Femur (tissue), 1 donor: Measurements from ENCODE around the gene TAF1C.

ENCODE experiments used
- DNase-seq: peaks from one replicate; pipeline ENCODE4 v3.0.0-alpha.2; 2017

Gene TAF1C

DNA sequence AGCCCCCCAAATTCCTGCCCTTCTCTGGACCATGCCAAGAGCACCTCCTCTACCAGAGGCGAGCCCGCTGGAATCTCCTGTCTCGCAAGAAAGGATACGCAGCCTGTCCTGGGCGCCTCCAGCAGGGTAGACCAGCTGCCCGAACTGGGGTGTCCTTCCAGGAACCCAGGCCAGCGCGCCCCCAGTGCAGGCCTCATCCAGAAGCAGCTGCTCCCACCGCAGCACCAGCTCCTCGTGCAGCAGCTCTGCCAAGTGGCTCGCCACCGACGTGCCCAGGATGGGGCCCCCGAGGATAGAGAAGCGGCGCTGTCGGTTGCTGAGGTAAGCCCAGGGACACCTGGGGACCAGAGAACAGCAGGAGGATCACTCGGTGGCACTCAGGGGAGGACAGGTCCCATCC, 4.8 kb downstream of the TAF1C start:
- DNase-seq, result no peak

DNA sequence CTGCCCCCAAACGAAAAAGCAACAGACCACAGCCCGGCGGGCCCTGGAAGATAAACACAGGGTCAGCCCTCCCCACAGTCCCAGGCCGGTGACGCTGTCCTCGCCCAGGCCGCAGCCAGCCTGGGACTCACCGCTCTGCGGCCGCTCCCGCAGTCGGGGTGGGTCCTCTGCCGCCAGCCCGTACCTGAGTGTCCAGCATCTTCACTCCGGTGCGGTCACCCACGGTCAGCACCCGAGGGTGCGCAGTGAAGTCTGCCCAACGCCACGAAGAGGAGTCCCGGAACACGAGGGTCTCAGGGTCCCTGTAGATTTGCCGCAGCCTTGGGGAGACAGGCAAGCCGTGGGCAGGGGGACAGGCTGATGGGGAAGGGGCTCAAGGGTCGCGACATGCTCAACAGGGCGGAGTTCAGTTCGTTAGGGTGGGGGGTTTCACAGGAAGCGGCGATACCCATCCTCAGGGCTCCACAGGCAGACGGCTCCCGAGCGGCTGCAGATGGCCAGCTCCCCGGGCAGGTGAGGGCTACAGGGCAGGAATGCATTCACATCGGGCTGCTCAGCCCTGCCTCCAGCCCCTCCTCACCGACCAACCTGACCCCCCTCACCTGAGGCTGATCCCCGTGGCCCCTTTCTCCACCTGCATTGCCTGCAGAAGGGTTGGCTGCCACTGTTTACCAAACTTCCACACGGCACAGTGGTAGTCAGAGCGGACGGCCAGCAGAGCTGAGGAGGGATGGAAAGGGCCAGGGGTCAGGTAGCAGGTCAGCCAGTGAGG, 5.5 kb downstream of the TAF1C start:
- DNase-seq, result no peak

DNA sequence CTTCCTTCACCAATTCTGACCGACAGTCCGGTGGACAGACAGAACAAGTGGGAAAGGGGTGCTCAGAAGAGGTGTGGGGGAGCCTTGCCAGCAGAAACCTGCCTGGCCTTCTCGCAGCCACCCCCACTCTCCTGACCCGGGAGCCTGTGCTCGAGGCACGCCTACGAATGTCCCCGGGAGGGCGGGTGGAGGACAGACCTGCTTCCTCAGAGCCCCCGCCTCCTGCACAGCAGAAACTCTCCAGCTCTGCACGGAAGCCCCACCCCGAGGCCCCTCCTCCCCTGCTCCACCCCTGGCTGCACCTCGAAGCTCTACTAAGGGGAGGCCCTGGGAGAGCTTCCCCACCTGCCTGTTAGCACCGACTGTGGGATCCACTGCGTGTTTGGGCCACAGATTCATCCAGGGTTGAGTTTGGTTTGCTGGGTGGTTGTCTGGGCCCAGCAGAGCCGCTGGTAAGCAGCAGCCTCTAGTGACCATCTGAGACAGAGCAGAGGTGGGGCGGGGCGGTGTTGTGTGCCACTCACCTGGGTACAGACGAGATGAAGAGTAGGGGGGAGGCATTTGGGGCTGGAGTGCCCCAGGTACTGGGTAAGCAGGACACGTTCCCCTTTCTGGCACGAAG, 6.2 kb downstream of the TAF1C start:
- no peak for DNase-seq

DNA sequence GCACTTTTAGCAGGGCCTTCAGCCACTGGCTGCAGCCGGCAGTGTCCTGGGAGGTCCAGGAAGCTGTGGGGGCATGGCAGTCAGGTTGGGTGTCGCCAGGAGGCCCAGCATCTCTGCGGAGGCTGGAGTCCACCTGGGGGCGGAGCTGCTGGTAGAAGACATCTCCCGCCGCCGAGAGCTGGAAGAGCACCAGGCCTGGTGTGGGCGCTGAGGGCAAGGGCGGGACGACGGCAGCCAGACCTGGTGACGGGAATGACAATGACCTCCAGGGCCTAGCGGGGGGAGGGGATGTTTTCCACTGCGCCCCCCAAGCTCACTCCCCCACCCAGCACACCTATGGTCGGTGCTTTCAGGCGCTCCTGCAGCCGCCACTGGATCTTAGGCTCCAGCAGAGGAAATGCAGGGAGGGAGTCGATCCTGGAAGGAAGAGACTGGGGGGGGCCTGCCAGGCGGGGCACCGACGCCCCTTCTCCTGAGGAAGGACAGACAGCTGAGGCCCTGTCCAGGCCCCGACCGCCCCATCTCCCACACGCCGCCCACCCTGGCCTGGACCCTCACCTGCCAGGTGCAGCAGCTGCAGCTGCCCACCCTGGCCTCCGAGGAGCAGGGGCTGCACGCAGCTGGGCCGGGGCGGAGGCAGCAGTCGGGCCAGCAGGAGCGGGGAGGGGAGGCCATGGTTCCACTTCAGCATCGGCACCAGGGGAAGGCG, 7.1 kb downstream of the TAF1C start:
- no peak for DNase-seq

DNA sequence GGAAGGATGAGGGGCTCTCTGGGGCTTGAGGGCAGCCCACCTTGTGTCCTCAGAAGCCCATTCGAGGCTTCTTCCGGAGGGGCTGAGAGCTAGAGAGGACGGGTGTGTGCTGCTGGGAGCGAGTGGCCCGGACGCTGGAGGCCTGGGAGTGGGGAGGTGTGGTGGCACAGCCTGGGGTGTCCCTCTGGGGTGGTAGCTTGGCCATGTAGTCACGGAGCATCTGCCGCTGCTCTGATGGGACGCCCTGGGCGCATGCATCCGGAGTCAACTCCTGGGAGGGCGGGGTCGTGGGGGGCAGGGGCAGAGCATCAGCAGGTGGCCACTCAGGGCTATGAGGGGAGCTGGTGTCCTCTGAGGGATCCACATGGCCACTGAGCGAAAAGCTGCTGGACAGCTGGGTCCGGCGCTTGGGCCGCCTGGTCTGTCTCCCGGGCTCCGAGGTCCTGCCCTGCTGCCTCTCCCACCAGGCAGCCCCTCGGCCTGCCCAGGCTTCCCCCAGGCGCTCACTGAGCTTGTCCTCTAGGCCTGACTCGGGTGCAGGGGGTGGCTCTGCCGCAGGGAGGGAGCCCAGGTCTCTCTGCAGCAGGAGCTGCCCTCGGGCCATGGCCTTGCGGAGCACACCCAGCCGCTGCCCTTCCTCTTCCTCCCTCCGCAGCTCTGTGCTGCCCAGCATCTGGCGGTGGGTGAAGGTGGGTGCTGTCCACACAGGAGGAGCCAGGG, 7.8 kb downstream of the TAF1C start:
- no peak for DNase-seq

DNA sequence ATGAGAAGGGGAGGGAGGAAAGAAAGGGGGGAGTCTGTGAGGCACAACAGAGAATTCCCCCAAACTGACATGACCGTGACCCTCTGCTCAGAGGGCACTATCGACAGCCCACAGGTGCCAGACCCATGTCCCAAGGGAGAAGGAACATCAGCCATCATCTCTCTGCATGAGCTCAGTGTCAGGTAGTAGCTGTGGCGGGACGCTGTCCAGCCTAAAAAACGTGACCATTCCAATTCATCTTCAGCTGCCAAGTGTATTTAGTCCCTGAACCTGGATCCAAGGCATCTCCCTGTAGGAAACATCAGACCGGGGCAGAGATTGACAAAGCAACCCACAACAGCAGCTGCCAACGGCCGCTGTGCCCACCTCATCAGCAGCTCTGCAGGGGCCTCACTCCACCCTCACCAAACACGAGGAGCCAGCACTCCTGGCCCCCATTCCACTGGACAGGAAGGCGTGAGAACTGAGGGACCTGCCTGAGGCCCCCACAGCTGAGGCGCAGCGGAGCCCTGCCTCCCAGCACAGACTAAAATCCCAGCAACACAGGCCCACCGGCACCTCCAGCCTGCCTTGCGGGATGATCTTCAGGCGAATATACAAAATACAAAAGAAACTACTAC, 8.6 kb downstream of the TAF1C start:
- DNase-seq, result no peak

DNA sequence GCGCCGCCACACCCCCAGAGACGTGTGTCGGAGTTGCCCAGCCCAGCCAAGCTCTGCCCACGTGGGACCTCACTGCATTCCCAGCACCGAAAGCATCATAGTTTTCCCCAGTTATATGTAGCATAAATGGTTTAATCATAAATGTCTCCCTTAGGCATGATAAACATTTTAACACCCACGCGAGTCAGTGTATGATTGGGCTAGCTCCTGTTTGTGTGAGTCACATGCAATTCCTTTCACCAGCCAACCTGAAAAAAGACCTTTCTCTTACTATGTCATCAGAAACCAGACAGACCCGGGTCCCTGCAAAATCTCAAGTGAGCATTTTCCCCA, 9.2 kb downstream of the TAF1C start:
- no peak for DNase-seq

DNA sequence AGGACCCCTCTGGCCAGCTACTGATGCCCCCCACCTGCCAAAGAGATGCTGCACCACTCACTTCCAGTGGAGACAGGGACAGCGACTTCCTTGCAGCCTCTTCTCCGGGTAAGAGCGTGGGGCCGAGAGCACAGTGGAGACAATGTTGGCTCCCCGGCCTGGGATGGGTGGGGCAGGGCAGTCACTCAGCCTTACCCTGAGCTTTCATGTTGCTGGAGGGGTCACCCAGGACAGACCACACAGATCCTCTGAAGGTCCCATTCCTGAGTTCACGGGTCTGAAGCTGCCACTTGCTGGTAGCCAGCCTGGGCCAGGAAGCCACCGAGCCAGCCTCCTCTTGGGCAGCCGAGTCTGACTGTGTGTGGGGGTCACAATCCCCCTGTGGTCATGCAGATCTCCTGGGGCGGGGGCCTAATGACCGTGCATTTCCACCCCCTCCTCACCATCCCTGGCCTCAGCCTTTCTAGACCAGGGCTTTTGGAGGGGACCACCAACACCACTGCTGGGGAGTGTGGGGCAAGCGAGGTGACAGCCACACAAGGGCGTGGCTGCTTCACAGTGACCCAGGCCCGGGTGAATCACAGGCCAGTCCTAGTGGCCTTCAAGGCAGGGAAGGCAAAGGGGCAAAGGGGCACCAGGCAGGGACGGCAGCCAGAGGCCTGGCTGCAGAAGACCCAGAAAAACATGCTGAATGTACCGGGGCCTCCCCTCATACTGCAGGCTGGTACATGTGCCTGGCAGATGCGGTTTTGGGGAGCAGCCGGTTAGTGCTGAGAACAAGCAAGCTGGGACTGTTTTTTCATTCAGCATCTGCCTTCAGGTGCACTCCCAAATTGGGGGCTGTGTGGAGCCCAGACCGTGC, 10.4 kb downstream of the TAF1C start:
- no peak for DNase-seq

DNA sequence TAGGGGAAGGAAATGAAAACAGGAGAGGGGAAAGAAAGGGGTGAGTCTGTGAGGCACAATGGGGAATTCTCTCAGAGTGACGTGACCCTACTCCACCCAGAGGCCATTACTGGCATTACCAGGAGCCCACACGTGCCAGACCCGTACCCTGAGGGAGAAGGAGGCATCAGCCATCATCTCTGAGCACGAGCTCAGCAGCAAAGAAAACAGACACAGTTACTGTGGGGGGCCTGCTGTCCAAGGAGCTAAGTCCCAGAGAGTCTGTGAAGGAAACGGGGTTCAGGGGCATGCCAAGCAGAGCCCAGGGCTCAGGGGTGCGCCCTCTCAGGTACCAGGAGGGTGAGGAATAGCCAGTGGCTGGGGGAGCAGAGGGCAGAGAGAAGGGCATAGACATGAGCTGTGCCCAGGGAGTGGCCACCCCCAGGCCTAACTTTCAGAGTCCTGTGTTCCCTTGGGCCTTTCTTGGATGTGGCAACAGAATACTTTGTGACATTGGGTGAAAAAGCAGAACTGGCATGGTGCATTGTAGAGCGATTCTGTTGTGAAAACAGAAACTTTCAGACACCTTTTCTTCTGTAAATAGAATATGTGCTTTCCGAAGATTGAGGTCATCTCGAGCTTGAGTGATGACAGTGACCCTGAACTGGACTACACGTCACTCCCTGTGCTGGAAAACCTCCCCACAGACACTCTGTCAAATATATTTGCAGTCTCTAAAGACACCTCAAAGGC, 11.3 kb downstream of the TAF1C start:
- no peak for DNase-seq

DNA sequence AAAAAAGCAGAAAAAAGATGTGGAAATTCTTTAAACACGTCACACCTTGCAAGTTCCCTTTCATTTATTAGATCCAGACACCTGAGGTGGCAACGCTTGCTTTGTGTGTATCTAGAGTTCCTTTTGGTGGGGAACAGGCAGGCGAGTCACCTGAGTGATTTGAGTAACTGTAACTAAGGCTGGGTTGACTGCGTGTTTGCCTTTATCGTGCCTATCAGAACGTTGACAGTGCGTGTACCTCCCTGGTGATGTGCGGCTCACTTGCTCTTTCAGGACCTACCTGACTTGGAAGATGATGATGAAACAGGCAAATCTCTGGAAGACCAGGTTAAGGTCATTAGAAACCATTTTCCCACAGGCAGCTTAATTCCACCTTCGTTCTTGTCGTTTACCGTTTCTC, 12.5 kb downstream of the TAF1C start:
- no peak for DNase-seq

DNA sequence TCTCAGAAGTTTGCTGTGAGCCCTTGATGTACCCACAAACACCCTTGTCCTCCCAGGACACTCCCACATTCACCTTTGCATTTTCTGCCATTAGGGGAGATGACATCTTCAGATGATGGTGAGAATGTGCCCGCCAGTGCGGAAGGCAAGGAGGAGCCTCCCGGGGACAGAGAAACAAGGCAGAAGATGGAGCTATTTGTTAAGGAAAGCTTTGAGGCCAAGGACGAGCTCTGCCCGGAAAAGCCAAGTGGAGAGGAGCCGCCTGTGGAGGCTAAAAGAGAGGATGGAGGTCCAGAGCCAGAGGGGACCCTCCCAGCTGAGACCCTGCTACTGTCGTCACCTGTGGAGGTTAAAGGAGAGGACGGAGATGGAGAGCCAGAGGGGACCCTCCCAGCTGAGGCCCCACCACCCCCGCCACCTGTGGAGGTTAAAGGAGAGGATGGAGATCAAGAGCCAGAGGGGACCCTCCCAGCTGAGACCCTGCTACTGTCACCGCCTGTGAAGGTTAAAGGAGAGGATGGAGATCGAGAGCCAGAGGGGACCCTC, 17.0 kb downstream of the TAF1C start:
- no peak for DNase-seq

DNA sequence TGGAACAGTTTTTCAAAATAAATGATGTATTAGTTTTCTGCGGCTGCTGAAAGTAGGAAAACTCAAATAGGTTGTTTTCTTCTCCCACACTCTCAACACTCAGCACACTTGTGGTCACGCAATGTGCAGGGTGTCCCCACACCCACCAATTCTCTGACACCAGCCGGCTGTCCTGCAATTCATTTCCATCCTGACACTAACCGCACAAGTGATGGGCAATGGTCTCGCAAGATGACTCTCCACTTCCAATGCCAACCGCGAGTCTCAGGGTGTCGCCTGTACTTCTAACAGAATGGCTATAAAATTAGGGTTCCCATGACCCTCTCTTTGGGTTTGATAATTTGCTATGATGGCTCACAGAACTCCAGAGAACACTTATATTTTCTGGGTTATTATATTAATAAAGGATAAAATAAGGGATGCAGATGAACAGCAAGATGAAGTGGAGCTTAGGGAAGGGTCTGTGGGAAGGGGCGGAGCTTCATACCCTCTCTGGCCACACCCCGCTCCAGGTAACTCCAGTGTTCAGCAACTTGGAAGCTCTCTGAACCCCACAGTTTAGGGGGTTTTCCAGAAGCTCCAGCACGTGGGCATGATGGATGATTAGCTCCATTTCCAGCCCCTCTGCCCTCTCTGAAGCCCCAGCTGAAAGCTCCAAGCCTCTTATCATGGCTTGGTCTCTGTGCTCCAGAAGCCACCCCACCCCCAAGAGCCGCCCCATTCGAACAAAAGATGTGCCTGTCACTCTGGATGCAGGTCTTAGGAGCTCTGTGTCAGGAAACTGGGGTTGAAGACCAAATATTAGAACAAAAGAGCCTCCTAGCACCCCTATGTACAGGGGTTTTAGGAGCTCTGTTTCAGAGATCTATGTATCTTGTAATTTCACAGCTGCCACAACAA, 19.8 kb downstream of the TAF1C start:
- no peak for DNase-seq

DNA sequence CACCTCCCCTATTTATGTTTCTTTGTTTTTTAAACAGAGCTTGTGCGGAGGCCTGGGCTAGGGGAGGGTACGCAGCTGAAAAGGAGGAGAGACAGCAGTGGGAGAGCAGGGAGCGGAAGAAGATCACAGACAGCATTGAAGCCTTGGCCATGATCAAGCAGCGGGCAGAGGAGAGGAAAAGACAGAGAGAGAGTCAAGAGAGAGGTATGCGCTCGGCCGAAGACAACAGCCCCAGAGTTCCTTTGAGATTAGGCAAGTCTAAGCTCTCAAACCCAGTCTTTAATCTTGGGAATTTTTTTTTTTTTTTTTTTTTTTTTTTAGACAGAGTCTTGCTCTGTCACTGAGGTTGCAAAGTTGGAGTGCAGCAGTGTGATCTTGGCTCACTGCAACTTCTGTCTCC, 21.1 kb downstream of the TAF1C start:
- DNase-seq, result no peak

DNA sequence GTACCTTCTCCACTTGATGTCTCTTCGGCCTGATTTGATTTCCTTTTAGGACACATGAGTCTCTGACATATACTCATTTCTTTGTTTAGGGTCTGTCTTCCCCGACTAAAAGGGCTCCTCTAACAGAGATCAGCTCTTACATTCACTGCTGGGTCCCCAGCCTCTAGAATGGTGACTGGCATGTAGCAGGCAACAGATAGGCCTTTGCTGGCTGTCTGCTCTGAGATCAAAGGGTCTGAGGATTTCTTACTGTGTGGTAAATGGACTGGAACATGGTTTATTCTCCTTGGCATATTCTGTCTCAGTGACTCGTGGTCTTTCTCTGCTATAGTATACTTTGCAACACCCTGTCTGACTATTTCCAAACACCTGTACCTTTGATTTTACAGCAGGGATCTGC, 25.1 kb downstream of the TAF1C start:
- DNase-seq, result no peak

DNA sequence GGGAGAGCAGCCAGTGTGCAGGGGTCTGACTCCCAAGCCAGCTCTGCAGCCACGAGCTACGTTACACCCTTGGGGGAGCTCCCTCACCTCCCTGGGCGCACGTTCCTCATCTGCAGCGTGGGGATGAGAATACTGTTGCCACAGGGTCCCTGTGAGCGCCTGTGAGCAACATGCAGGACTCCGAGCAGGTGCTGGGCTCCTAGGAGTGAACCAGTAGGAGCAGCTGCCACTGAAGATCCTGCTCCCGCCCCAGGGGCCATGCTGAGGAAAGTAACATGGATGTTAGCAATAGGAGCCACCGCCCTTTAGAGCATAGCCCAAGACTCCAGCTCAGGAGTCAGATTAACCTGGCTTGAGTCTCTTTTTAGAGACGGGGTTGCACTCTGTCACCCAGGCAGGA, 25.8 kb downstream of the TAF1C start:
- DNase-seq, result no peak

DNA sequence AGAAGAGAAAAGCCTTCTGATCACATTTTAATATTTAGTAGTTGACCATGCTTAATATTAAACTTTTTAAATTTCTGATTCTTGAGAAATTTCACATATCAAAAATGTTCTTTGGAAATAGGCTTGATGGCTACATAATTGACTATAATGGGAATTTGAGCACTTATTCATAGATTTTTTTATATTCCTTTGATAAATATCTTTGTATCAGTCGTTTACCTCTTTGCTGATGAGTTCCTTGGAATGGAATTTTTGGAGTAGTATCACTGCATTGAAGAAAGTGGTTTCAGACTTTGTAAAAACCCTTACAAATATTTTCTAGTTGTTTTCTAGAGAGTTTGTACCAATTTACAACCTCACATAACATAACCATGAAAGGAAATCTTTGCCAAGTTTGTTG, 27.1 kb downstream of the TAF1C start:
- DNase-seq, result no peak

DNA sequence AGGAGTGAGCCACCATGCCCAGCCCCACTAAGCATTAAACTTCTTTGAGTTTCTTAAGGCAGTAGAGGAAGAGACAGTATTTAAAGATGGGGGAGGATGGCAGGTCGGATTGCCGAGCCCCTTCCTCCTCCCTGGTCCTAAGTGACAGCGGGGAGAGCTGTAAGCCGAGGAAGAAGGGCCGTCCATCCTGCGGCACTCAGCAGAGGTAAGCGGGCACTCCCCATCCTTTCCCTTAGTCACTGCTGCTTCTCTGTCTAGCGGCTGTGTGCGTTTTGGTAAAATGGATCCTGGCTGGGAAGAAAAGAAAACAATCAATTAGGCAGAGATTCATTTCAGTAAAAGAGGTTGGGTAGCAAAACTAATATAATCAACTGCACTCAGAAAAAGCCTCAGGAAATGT, 27.9 kb downstream of the TAF1C start:
- no peak for DNase-seq

DNA sequence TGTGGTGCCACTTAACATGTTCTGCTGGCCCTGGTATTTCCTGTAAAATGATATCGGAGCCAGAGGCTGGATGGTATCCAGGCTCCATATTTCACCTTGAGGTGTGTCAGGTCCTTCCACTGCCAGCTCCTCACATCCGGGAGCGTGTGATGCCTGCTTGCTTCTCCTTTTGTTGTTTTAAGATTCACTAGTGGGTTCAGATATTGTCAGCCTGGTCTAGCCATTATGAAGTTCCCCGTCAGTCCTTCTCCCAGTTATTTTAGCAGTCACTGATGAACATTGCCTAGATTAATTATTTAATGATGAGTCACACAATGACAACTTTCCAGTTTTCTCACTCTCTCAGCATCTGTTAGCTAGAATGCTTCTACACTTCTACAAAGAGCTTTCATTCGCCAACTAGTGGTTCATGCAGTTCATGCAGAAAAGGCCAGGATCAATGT, 30.5 kb downstream of the TAF1C start:
- DNase-seq, result no peak

DNA sequence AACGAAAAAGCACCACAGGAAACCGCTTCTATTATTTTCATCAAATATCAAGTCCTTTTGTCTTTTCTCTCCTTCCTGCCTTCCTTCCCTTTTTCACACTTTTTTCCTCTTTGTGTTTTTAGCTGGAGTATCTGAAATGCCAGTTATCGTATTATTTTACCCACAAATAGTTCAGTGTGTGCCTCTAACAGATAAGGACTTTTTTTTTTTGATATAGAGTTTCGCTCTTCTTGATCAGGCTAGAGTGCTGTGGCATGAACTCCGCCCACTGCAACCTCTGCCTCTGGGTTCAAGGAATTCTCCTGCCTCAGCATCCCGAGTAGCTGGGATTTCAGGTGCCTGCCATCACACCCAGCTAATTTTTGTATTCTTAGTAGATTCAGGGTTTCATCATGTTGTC, 31.1 kb downstream of the TAF1C start:
- DNase-seq, result no peak

DNA sequence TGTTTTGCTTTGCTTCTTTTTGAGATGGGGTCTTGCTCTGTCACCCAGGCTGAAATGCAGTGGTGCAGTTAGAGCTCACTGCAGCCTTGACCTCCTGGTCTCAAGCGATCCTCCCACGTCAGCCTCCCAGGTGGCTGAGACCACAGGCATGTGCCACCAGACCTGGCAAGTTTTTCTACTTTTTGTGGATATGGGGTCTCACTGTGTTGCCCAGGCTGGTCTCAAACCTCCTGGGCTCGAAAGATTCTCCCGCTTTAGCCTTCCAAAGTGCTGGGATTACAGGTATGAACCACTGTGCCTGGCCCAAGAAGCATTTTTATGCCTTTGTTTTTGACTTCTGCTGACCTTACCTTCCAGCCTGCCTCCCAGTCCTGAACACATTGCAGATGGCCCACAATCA, 31.6 kb downstream of the TAF1C start:
- DNase-seq, result no peak
